Osteoblast (primary cell): ENCODE results near the gene VAPA. TPM values are rescaled to one million over a fixed set of nuclear protein-coding genes. Genes with fewer than 3 reads are reported as not detected.
"Not testable (repeated sequence)": the region's sequence is repeated elsewhere in the genome, so short reads cannot be mapped to it uniquely, and the experiment has no call there.

Source experiments
- DNase-seq: peaks from one replicate; pipeline ENCODE4 v3.0.0; 2011; ENCODE audit warnings: low spot score, mixed read lengths; ENCODE audit not compliant: insufficient read length; ENCODE audit errors: missing footprints
- H2AFZ ChIP-seq: 2 replicates; pipeline ENCODE4 v1.6.0; 2011; ENCODE audit warnings: mild to moderate bottlenecking, low read length
- H3K27ac ChIP-seq: 2 replicates; pipeline ENCODE4 v1.5.1; 2011; ENCODE audit warnings: mild to moderate bottlenecking, low read depth, low read length, moderate library complexity
- H3K27me3 ChIP-seq: 2 replicates; pipeline ENCODE4 v1.6.0; 2012; ENCODE audit warnings: mild to moderate bottlenecking, control low read depth, inconsistent platforms, low read length, moderate library complexity; ENCODE audit not compliant: insufficient read depth
- H3K36me3 ChIP-seq: 2 replicates; pipeline ENCODE4 v1.5.1; 2011; ENCODE audit warnings: mild to moderate bottlenecking, low read length, control low read depth, moderate library complexity; ENCODE audit not compliant: insufficient read depth
- H3K4me1 ChIP-seq: 2 replicates; pipeline ENCODE4 v1.5.1; 2011; ENCODE audit warnings: mild to moderate bottlenecking, low read length, control low read depth, moderate library complexity; ENCODE audit not compliant: insufficient read depth
- H3K4me2 ChIP-seq: 2 replicates; pipeline ENCODE4 v1.6.0; 2011; ENCODE audit warnings: mild to moderate bottlenecking, low read length; ENCODE audit not compliant: insufficient read depth
- H3K4me3 ChIP-seq: fragments of 200-600 bp; sonication (generic); 3 replicates; pipeline ENCODE4 v1.5.1; 2012; ENCODE audit warnings: mild to moderate bottlenecking, low read length, inconsistent platforms; ENCODE audit not compliant: insufficient read depth
- H3K79me2 ChIP-seq: 2 replicates; pipeline ENCODE4 v1.6.0; 2012; ENCODE audit warnings: mild to moderate bottlenecking, low read length, control low read depth, inconsistent platforms; ENCODE audit not compliant: insufficient read depth
- H3K9me3 ChIP-seq: 2 replicates; pipeline ENCODE4 v1.5.1; 2011; ENCODE audit warnings: low read depth, low read length, control low read depth
- H4K20me1 ChIP-seq: 2 replicates; pipeline ENCODE4 v1.6.0; 2012; ENCODE audit warnings: mild to moderate bottlenecking, low read length, control low read depth; ENCODE audit not compliant: insufficient read depth
- total RNA-seq: library from RNA; depleted of rRNA; stranded (reverse); fragments of >200 nt; gene quantifications from 2 replicates; pipeline ENCODE4 v1.2.3, GENCODE V29; 2012
- TF ChIP-seq, protein P1 (sequence below): IDR thresholded peaks from 2 replicates; pipeline ENCODE4 v1.5.1; 2011; ENCODE audit warnings: mild to moderate bottlenecking, low read depth, low read length, moderate library complexity; ENCODE audit errors: extremely low read depth

Gene VAPA
- total RNA-seq, 1 donor: 316 TPM

DNA sequence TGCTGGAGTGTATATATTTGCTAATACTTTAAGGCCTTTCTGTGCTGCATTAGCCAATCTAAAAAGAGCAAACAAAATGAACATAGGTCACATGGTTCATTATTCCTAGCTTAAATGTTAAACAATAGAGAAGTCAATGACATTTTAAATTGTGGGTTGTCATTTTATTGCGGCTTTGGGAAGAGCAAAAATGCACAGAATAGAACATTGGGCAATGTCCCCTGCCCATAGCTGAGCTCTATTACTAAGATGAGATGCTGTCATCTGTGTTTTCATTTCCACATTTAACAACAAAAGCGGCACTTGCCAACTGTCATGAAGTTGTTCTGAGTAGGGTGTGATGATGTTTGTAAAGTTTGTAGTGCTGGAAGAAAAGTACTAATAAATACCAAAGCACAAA is 3.2 kb upstream of the VAPA start:
- TF ChIP-seq, protein P1, sequence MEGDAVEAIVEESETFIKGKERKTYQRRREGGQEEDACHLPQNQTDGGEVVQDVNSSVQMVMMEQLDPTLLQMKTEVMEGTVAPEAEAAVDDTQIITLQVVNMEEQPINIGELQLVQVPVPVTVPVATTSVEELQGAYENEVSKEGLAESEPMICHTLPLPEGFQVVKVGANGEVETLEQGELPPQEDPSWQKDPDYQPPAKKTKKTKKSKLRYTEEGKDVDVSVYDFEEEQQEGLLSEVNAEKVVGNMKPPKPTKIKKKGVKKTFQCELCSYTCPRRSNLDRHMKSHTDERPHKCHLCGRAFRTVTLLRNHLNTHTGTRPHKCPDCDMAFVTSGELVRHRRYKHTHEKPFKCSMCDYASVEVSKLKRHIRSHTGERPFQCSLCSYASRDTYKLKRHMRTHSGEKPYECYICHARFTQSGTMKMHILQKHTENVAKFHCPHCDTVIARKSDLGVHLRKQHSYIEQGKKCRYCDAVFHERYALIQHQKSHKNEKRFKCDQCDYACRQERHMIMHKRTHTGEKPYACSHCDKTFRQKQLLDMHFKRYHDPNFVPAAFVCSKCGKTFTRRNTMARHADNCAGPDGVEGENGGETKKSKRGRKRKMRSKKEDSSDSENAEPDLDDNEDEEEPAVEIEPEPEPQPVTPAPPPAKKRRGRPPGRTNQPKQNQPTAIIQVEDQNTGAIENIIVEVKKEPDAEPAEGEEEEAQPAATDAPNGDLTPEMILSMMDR: no peak
- Histone ChIP-seq H3K79me2 (peaks cover 17% of the 10 kb centered on the region), H3K4me1 (peaks cover 5% of the 10 kb centered on the region), H4K20me1 (peaks cover 5% of the 10 kb centered on the region), H3K4me2 (no peak overlapping the region), H2AFZ (no peak overlapping the region), H3K9me3 (no peaks in the 10 kb centered on the region), H3K36me3 (no peaks in the 10 kb centered on the region), H3K27ac (no peak overlapping the region), H3K4me3 (no peak overlapping the region), H3K27me3 (no peaks in the 10 kb centered on the region)
- DNase-seq: no peak

DNA sequence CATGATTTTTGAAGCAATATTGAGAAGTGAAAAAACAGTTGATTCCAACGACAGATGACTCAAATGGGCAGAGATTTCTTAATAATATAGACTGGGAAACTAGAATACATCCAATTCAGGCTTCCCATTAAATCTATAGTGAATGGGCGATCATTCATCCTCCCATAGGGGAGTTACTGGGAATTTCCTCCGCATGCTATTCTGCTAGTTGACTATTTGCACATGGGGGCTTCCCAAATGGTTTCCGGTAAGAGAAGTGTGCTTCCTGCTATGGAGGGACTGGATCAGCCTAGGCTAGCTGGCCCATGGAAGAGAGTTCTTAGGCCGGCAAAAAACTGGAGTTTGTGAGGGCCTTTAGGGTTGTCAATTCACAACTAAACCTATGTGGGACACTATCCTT is 2.6 kb upstream of the VAPA start:
- Histone ChIP-seq H3K4me2 (no peak overlapping the region), H3K9me3 (no peaks in the 10 kb centered on the region), H2AFZ (no peak overlapping the region), H3K4me1 (peaks cover 10% of the 10 kb centered on the region), H3K4me3 (no peak overlapping the region), H3K36me3 (no peaks in the 10 kb centered on the region), H4K20me1 (peaks cover 7% of the 10 kb centered on the region), H3K27me3 (no peaks in the 10 kb centered on the region), H3K79me2 (peaks cover 22% of the 10 kb centered on the region), H3K27ac (no peak overlapping the region)
- no peak for DNase-seq
- TF ChIP-seq, protein P1: no peak

DNA sequence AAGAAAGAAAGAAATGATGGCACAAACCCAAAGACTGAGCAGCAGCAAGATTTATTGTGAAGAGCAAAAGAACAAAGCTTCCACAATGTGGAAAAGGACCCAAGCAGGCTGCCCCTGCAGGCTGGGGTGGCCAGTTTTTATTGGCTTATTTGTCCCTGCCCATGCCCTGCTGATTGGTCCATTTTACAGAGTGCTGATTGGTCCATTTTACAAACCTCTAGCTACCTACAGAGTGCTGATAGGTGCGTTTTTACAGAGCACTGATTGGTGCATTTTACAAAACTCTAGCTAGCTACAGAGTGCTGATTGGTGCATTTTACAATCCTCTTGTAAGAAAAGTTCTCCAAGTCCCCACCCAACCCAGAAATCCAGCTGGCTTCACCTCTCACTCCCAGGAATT is 1.5 kb upstream of the VAPA start:
- not testable (repeated sequence) for H3K27ac ChIP-seq, H3K36me3 ChIP-seq, H3K4me3 ChIP-seq, H3K9me3 ChIP-seq, H2AFZ ChIP-seq, DNase-seq, H3K27me3 ChIP-seq
- H3K4me2 ChIP-seq: peak overlapping the region; percentile 81
- H3K4me1 ChIP-seq: peaks cover 15% of the 10 kb centered on the region
- peaks cover 17% of the 10 kb centered on the region for H4K20me1 ChIP-seq
- H3K79me2 ChIP-seq: peaks cover 33% of the 10 kb centered on the region

DNA sequence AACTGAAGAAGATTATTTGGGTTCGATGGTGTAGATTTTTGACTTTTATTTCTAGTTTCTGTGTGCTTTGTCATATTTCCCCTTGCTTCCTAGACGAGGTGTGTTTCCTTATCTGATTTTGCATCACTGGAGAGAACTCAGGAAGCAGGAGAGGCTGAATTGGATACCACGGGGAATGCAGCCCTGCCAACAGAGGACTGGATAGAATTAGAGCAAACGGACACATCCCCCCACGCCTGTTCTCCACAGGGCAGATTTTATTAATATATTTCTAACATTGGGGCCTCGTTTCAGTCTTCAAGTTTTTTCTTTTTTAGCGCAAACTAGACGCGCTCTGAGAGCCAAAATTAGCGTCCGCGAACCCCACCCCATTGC is 678 bp upstream of the VAPA start:
- TF ChIP-seq, protein P1: no peak
- peak; percentile 72 for DNase-seq
- peak overlapping the region; percentile 94 for H3K27ac ChIP-seq

DNA sequence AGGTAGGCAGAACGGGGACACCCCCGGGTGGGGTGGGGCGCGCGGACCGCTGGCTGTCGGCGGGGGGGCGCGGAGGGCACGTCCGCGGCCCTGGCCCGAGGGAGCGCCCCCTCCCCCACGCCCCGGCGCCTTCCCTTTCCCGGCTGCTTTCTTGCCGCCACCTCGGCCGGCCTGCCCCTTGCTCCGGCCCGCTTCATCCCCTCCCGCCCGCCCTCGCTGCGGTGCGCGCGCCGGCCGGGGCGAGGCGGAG is 443 bp downstream of the VAPA start:
- Histone ChIP-seq H3K4me2 (peak overlapping the region; percentile 81), H3K27ac (peak overlapping the region; percentile 94), H3K79me2 (peaks cover 53% of the 10 kb centered on the region), H3K9me3 (no peaks in the 10 kb centered on the region), H4K20me1 (peaks cover 36% of the 10 kb centered on the region), H3K36me3 (no peaks in the 10 kb centered on the region), H3K27me3 (no peaks in the 10 kb centered on the region), H3K4me3 (peak overlapping the region; percentile 92), H3K4me1 (peaks cover 35% of the 10 kb centered on the region), H2AFZ (no peak overlapping the region)
- DNase-seq: no peak
- TF ChIP-seq, protein P1: no peak

More for the DNA sequence above, 678 bp upstream of the VAPA start:
- no peaks in the 10 kb centered on the region for H3K36me3 ChIP-seq
- peak overlapping the region; percentile 97 for H2AFZ ChIP-seq
- no peaks in the 10 kb centered on the region for H3K9me3 ChIP-seq
- no peaks in the 10 kb centered on the region for H3K27me3 ChIP-seq
- peaks cover 24% of the 10 kb centered on the region for H3K4me1 ChIP-seq
- H3K4me2 ChIP-seq: peak overlapping the region; percentile 81
- peaks cover 24% of the 10 kb centered on the region for H4K20me1 ChIP-seq
- peaks cover 42% of the 10 kb centered on the region for H3K79me2 ChIP-seq
- H3K4me3 ChIP-seq: peak overlapping the region; percentile 92
